Stimulated activated CD4-positive, alpha-beta T cell treated with anti-CD3 and anti-CD28 coated beads, TNF-alpha, amount 100 ng/mL, for 24 hours (primary cell): ENCODE results near the gene VEGFB.
"Not testable (repeated sequence)": the region's sequence is repeated elsewhere in the genome, so short reads cannot be mapped to it uniquely, and the experiment has no call there.

Experiments
- DNase-seq, 3 experiments: peaks; one replicate each; pipeline ENCODE4 v3.0.0-alpha.2; 2020; ENCODE audit warnings: low read depth in 3 of 3

Gene VEGFB

DNA sequence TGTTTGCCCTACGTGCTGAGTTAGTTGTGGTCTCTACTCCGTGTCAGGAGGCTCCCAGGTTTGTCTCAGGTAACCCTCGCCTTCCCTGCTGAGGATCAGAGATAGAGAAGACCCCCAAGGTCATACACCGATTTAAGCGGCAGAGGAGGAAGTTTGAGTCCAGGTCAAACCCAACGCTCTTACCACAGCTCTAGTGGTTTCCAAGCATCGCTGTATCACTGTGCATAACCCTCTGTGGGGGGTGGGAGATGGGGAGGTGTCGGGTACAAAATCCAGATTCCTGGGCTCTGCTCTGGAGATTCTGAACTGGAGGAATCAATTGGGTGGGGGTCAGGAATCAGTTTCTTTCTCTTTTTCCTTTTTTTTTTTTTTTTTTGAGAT lies 3.4 kb upstream of the VEGFB start:
- DNase-seq = no peak

- DNase-seq = no peak
Observed at GRCh38 chr11:64231546-64231945, 2.8 kb upstream of the VEGFB start.

DNA sequence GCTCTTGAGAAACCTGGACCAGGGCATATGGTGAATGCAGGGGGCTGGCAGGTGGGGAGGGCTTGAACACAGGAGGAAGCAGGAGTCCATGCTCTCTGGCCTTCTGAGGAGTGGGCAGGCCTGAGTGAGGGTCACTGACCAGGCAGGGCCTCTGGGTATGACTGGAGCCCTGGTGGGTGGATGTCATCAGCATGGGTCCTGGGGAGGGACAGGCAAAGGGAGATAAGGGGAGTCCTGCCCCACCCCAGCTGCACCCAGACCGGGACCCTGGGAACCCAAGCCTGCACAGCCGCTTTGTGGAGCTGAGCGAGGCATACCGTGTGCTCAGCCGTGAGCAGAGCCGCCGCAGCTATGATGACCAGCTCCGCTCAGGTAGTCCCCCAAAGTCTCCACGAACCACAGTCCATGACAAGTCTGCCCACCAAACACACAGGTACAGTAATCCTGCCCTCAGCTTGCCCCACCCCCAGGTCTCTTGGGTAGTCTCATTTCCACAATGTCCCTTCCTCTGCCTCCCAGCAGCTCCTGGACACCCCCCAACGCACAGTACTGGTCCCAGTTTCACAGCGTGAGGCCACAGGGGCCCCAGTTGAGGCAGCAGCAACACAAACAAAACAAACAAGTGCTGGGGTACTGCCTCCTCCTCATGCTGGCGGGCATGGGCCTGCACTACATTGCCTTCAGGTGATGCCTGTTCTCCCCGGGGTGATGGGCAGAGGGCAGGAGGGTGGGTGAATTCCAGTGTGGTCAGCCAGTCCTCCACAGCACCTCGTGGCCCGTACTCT lies 2.0 kb upstream of the VEGFB start:
- DNase-seq = no peak

- DNase-seq = no peak
Observed at GRCh38 chr11:64232967-64233315, 1.4 kb upstream of the VEGFB start.

GRCh38 chr11:64234647-64235379 lies 429 bp downstream of the VEGFB start:
- DNase-seq = peak in 1 of 3 experiments; percentile 52

GRCh38 chr11:64235437-64236161 lies 1.2 kb downstream of the VEGFB start:
- no peak for DNase-seq

GRCh38 chr11:64237484-64237951 lies 3.1 kb downstream of the VEGFB start:
- no peak for DNase-seq

GRCh38 chr11:64238076-64238475 lies 3.7 kb downstream of the VEGFB start:
- DNase-seq = no peak

DNA sequence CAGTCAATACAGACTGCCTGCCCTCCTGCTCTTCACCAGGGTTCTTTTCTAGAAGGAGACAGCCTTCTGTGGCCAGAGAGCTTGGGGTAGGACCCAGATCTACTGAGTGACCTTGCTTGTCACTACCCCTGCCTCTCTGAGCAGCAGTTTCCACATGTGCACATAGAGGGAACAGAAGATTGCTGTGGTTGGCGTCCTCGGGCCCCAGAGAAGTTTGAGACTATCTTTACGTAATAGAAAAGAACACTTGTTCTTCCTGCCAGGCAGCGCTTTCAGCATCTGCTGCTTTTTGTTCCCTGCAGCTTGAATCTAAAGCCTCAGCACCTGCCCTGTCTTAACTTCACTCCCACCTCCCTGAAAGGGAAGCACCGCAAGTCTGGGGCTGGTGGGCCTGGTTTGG lies 4.6 kb downstream of the VEGFB start:
- DNase-seq = no peak

DNA sequence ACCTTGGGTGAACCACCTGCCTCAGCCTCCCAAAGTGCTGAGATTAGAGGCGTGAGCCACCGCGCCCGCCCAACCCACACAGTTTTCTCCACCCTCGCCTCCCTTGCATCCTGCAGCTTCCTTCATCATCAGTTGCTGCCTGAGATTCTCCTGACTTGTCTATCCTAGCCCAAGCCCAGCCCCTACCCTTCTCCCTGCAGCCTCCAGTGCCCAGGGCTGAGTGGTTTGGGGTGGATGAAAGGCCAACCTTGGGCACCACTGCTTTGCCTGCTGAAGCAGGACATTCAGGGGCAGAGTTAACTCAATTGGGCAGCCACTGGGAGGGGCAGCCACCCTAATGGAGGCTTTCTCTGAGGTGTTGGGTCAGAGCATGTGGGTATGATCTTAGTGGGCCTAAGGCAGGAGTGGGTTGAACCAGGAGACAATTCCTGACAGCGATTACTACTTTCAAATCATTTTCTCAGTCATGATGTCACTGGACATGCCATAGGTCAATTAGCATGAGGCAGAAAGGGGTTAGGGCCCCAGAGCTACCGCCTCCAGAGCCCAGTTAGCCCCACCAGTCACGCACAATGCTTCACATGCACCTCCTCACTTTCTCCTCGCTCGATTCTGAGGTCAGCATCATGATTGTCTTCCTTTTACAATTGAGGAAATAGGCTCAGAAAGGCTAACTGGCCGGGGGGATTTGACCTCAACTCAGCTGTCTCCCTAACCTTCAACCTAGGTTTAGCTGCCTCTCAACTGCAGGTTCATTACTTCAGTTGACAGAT lies 5.5 kb downstream of the VEGFB start:
- DNase-seq = no peak

DNA sequence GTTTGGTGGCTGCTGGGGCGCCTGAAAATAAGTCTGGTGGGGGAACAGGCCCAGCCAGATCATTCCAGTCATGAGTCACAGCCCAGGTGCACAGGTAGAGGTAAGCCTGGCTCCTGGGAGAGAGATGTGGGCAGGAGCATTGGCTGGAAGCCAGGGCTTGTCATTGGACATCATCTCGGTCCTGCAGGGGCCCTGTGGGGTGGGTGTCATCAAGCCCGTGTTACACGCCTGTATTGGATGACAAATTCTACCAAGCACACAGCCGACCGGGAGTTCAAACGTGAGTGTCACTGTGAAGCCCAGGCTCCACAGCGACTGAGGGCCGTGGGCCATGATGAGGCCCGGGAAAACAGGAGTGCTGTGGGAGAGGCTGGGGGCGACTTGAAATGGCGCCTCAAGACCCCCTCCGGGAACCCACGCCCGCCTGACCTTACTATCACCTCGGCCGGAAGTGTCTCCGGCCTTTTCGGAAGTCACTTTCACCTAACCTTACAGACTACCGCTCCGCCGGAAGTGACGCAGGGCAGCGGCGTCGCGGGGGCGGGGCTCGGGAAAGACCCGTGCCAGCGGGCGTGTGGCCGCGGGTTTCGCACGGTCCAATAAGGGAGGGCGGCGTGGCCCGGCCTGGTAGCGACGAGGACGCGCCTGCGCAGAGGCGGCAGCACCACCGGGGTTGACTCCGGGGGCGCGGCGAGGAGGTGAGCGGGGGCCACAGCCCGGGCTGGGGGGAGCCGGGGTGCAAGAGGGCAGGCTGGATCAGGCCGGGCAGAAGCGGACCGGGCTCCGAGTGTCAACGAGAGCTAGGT lies 6.3 kb downstream of the VEGFB start, which contains the start of gene FKBP2:
TSS of gene FKBP2 (plus strand) at position 661 of the 806 bp plus-strand sequence. CDS start 1,293 bp downstream, outside the sequence.
- DNase-seq = peak; percentile 96 to 97 (median 97)

DNA sequence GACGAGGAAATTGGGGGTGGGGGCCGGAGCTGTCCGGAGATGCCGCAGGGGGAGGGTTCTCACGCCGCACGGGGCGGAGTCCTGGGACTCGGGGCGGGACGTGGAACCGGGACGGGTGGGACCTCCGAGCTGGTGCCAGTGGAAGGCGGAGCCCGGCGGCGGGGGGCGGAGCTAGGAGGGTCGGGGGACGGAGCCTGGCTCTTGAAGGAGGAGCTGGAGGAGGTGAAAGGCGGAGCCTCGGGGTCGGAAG lies 6.8 kb downstream of the VEGFB start:
- DNase-seq = peak; percentile 99 to 100 (median 99)

DNA sequence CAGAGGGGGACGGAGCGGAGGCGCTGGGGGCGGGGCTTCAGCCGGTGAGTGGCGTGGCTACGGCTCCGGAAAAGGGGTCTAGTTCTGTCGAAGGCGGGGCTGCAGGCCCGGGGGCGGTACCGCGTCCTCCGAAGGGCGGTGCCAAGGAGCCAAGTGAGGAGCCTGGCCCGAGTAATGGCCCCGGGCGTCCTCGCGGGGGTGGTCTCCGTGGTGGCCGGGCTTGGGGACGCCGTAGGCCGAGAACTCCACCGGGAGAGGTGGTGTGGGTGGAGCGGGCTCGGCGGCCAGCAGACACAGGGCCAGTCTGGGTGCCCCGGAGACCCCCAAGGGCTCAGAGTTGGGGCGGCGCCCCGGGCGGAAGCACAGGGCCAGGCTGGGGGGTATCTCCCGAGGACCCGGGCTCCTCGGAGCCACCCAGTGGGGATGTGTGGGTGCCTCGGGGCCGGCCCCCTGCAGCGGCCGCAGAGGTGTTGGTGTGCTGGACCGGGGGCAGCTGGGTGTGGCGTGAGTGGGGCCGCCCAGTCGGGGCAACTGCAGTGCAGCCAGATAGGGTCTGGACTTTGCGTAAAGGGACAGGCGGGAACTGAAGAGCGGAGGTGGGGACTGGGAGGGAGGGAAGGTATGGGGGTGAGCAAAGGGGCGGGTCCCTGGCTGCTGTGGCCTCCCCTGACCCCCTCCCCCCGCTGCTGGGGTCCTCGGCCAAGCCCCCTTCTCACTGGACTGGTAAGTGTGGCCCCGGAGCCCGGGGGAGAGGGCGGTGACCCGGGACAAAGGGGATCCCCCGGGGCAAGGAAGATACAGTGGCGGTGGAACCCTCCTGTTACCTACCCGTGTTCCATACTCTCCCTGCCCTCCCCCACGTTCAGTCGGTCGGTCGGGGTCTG lies 7.3 kb downstream of the VEGFB start:
- DNase-seq = no peak

GRCh38 chr11:64243236-64243854 lies 9.0 kb downstream of the VEGFB start:
- DNase-seq = no peak

- no peak for DNase-seq
Observed at GRCh38 chr11:64244107-64244506, 9.7 kb downstream of the VEGFB start.

DNA sequence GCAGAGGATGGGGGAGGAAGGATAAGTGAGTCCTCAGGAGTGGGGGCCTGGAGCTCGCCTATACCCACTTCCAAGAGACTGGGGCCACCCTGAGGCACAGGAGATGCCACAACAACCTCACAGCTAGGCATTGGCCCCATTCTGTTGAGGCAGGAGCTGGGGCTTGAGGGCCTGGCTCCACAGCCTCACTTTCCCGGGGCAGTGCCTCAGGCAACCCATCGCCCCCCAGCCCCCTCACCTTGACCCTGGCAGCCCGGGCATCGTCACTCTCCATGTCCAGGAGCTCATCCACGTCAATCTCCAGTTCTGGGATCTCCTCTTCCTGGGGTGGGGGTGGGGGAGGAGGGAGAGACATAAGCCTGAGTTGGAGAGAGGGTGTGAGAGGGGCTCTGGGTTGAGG lies 10.6 kb downstream of the VEGFB start:
- no peak for DNase-seq

DNA sequence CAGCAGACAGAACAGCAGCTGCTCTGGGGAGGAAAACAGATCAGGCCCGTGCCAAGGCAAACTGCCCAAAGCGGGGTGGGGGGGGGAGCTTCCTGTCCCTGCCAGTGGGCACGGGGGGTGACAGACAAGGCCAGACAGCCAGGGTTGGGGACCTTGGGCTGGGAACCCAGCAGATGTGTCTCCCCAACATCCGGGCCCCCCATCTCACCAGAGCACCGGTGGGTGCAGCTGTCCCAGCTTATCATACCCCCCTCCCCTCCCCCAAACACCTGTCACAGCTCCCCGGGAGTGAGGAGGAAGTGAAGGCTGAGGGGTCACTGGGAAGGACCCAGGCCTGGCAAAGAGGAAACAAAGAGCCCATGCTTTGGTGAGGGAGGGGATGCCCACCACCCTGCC lies 11.0 kb downstream of the VEGFB start:
- DNase-seq = no peak

DNA sequence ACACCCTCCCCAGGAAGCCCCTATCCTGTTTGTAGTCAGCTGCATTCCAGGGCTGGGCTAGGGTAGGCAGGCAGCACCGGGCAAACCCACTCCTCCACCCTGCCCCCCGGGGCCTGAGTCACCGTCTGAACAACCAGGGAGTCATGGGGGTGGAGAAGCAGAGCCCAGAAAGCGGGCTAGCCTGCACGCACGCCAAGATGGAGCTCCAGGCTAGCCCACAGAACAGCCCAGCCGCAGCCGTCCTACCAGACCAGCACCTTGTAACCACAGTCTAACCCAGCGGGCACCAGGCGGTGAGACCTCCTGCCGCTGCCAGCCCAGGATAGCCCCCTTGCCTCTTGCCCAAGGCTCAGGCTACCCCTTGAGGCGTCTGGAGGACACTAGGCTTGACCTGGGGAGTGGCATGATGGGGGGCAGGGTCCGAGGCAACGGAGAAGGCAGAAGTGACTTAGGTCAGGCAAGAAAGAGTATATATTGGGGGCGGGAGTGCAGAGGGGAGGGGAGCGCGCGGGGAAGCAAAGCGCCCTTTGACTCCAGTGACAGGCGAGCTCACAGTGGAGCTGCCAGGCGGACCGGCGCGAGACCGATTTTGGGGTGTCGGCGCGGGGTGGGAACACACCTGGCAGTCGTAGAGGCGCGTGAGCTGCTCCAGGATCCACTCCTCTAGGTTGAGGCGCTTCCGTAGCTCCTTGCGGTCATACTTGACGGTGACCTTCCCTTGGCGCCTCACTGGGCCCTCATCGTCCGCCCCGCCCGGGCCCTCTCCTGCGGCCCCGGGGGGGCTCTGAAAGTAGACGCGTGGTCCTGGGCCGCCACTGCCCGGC lies 11.6 kb downstream of the VEGFB start:
- DNase-seq = peak; percentile 44 to 82 (median 73)

DNA sequence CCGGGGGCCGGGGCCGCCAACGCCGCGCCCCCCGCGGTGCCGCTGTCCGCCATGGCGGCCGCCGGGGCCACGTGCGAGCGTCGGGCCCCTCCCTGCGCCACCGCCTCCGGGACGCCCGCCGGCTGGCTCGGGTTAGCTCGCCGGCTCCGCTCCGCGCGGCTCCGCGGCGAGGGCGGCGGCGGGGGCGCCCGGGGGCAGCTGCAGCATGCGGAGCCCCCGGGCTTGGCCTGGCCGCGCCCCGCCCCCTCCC lies 12.2 kb downstream of the VEGFB start:
- not testable (repeated sequence) for DNase-seq
